Keratinocyte (primary cell): Measurements from ENCODE around the gene GSDMA. TPM values are rescaled to one million over a fixed set of nuclear protein-coding genes. Genes with fewer than 3 reads are reported as not detected.

ENCODE experiments used
- DNase-seq: peaks from one replicate; pipeline ENCODE4 v3.0.0-alpha.2; 2011; ENCODE audit warnings: low read depth, missing footprints, low spot score
- FAIRE-seq: peaks from 2 replicates; lab custom pipeline; 2011; peaks lifted over from hg19 to GRCh38; lab: Jason Lieb, UNC
- H2AFZ ChIP-seq: 2 replicates; pipeline ENCODE4 v1.6.0; 2012; ENCODE audit warnings: low read length, control low read depth, inconsistent platforms; ENCODE audit not compliant: control insufficient read depth
- H3K27ac ChIP-seq: 2 replicates; pipeline ENCODE4 v1.5.1; 2011; ENCODE audit warnings: low read length; ENCODE audit not compliant: control insufficient read depth, insufficient read depth
- H3K27me3 ChIP-seq: 3 replicates; pipeline ENCODE4 v1.6.0; 2011; ENCODE audit warnings: low read length; ENCODE audit not compliant: control insufficient read depth, insufficient read depth; ENCODE audit errors: extremely low read depth
- H3K36me3 ChIP-seq, 2 experiments: 2 replicates in 1 of 2; 3 replicates in 1 of 2; pipeline ENCODE4 v1.5.1; 2011; ENCODE audit warnings: low read length in 2 of 2, mild to moderate bottlenecking in 1 of 2; ENCODE audit not compliant: control insufficient read depth in 2 of 2, insufficient read depth in 2 of 2; ENCODE audit errors: extremely low read depth in 1 of 2
- H3K4me1 ChIP-seq: 3 replicates; pipeline ENCODE4 v1.5.1; 2011; ENCODE audit warnings: low read length; ENCODE audit not compliant: control insufficient read depth, insufficient read depth; ENCODE audit errors: extremely low read depth
- H3K4me2 ChIP-seq: 3 replicates; pipeline ENCODE4 v1.6.0; 2011; ENCODE audit warnings: low read depth, low read length; ENCODE audit not compliant: control insufficient read depth, insufficient read depth; ENCODE audit errors: extremely low read depth
- H3K4me3 ChIP-seq, 3 experiments: fragments of 200-600 bp in 1 of 3; sonication (generic) in 1 of 3; 2 replicates in 2 of 3; 3 replicates in 1 of 3; pipeline ENCODE4 v1.5.1; 2011 to 2016; ENCODE audit warnings: low read length in 3 of 3, mild to moderate bottlenecking in 3 of 3, control low read depth in 2 of 3, inconsistent platforms in 1 of 3, low read depth in 1 of 3, mixed read lengths in 1 of 3, mixed run types in 1 of 3, moderate library complexity in 1 of 3; ENCODE audit not compliant: control insufficient read depth in 2 of 3, insufficient read depth in 2 of 3; ENCODE audit errors: extremely low read depth in 1 of 3
- H3K79me2 ChIP-seq: 2 replicates; pipeline ENCODE4 v1.6.0; 2012; ENCODE audit warnings: low read length; ENCODE audit not compliant: control insufficient read depth, insufficient read depth
- H3K9ac ChIP-seq: 3 replicates; pipeline ENCODE4 v1.6.0; 2011; ENCODE audit warnings: low read length; ENCODE audit not compliant: control insufficient read depth, insufficient read depth; ENCODE audit errors: extremely low read depth
- H3K9me1 ChIP-seq: 3 replicates; pipeline ENCODE4 v1.6.0; 2011; ENCODE audit warnings: low read length; ENCODE audit not compliant: control insufficient read depth, insufficient read depth; ENCODE audit errors: extremely low read depth
- H3K9me3 ChIP-seq: 2 replicates; pipeline ENCODE4 v1.5.1; 2012; ENCODE audit warnings: low read depth, low read length; ENCODE audit not compliant: control insufficient read depth
- H4K20me1 ChIP-seq: 3 replicates; pipeline ENCODE4 v1.6.0; 2011; ENCODE audit warnings: low read length; ENCODE audit not compliant: control insufficient read depth, insufficient read depth; ENCODE audit errors: extremely low read depth
- EZH2 ChIP-seq: IDR thresholded peaks from one replicate; pipeline ENCODE4 v1.6.1; 2012; ENCODE audit warnings: inconsistent platforms, mild to moderate bottlenecking, low read length, moderate library complexity
- dilution Hi-C: fragments of 300-500 bp; cut with MboI; formaldehyde crosslinking; loops from one replicate; pipeline ENCODE4 v1.7.0; 2020; ENCODE audit warnings: low sequenced_read_pairs; ENCODE audit not compliant: extremely low pct_ligation_motif_present
- polyA plus RNA-seq, 5 experiments: library from polyadenylated mRNA; depleted of rRNA in 3 of 5; stranded (reverse) in 3 of 5; stranded (forward) in 1 of 5; unstranded in 1 of 5; fragments of >200 nt; gene quantifications; 1 replicate in 1 of 5; 2 replicates in 3 of 5; 3 replicates in 1 of 5; pipeline versions ENCODE4 v1.2.1 to v1.2.3, GENCODE V29; 2011 to 2012; ENCODE audit warnings: missing spikeins in 2 of 5, low read depth in 1 of 5, low replicate concordance in 1 of 5
- TF ChIP-seq, protein P1 (sequence below), 3 experiments: IDR thresholded peaks in 1 of 3; conservative IDR thresholded peaks in 1 of 3; optimal IDR thresholded peaks in 1 of 3; 2 replicates in 2 of 3; 3 replicates in 1 of 3; pipeline versions ENCODE3 to v1.5.1; 2011; ENCODE audit warnings: low read length in 3 of 3, mild to moderate bottlenecking in 3 of 3, moderate library complexity in 2 of 3, control low read depth in 1 of 3, inconsistent platforms in 1 of 3; ENCODE audit not compliant: insufficient read depth in 2 of 3; ENCODE audit errors: extremely low read depth in 1 of 3

Gene GSDMA
- polyA plus RNA-seq, 1 donor (not counting 4 experiments of a cell fraction or from before 2014, with no cell fraction given): 5.0 TPM

DNA sequence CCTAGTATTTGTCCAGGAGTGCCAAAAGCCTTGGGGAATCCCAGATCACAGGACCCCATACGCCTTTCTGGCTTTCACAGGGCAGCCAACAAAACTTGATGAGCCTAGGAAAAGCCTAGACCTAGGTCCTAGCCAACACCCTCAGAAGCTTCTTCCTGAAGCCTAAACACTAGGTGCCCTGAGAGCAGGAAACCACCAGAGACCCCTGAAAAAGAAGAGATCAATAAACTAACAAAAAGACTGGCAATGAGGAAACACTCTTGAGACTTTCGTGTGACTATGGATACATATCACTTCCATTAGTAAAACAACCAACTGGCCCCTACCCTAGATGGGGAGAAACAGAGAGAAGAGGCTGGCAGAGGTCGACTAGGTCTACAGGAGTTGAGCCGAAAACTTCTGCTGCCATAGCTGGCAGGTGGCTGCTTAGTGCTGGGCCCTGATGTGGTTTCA, 36.6 kb upstream of the GSDMA start:
- Histone ChIP-seq H3K9me1 (peaks cover 6% of the 10 kb centered on the region), H3K9me3 (no peaks in the 10 kb centered on the region), H3K4me2 (peak overlapping the region; percentile 67), H4K20me1 (peaks cover 4% of the 10 kb centered on the region), H3K4me1 (peaks cover 40% of the 10 kb centered on the region), H3K27me3 (no peaks in the 10 kb centered on the region), H3K27ac (no peak overlapping the region), H3K9ac (peak overlapping the region; percentile 78), H3K79me2 (peaks cover 23% of the 10 kb centered on the region), H2AFZ (no peak overlapping the region), H3K4me3 (peak overlapping the region; percentile 74 to 78 (median 74)), H3K36me3 (peaks cover 18 to 19% of the 10 kb centered on the region in 2 experiments)
- dilution Hi-C loops: no loop called here
- FAIRE-seq: no peak
- TF ChIP-seq, protein P1, sequence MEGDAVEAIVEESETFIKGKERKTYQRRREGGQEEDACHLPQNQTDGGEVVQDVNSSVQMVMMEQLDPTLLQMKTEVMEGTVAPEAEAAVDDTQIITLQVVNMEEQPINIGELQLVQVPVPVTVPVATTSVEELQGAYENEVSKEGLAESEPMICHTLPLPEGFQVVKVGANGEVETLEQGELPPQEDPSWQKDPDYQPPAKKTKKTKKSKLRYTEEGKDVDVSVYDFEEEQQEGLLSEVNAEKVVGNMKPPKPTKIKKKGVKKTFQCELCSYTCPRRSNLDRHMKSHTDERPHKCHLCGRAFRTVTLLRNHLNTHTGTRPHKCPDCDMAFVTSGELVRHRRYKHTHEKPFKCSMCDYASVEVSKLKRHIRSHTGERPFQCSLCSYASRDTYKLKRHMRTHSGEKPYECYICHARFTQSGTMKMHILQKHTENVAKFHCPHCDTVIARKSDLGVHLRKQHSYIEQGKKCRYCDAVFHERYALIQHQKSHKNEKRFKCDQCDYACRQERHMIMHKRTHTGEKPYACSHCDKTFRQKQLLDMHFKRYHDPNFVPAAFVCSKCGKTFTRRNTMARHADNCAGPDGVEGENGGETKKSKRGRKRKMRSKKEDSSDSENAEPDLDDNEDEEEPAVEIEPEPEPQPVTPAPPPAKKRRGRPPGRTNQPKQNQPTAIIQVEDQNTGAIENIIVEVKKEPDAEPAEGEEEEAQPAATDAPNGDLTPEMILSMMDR (optimal IDR thresholded peaks at IDR 0.05 in 1 of 3, IDR thresholded peaks at IDR 0.05 in 1 of 3, conservative IDR thresholded peaks at IDR 0.05 in 1 of 3; ENCODE audit: extremely low read depth in 1 of 3, insufficient read depth in 2 of 3, low read length in 3 of 3): no peak
- TF ChIP-seq EZH2: no peak
- no peak for DNase-seq

DNA sequence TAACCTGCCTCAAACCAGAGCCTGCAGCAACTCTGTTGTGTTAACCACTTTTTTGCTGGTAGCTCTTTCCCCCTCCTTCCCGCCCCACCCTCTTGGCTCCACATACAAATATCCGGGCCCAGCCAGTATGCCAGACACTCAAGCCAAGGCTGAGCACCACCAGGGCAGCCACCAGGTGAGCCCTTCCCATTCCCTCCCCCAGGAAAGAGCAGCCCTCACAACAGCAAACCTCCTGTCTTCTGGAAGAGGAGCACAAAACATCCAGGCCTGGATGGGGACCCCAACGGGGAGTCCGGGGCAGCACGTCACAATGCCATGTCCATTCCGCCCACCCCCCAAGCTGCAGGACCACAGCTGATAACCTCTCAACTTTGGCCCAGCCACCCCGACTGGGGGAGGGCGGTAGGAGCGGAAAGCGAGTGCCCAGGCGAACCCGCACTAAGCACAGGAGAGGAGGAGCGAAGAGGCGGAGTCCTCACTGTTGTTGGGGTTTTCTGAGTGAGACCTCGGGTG, 36.2 kb upstream of the GSDMA start:
- Histone ChIP-seq H2AFZ (peak overlapping the region; percentile 16), H3K9ac (peak overlapping the region; percentile 78), H3K9me1 (peaks cover 6% of the 10 kb centered on the region), H3K36me3 (peaks cover 15 to 17% of the 10 kb centered on the region in 2 experiments), H3K9me3 (no peaks in the 10 kb centered on the region), H3K4me2 (peak overlapping the region; percentile 67), H3K79me2 (peaks cover 23% of the 10 kb centered on the region), H3K4me1 (peaks cover 40% of the 10 kb centered on the region), H3K4me3 (peak overlapping the region; percentile 74 to 78 (median 74)), H3K27ac (peak overlapping the region; percentile 63), H4K20me1 (peaks cover 4% of the 10 kb centered on the region), H3K27me3 (no peaks in the 10 kb centered on the region)
- TF ChIP-seq, protein P1 (optimal IDR thresholded peaks at IDR 0.05 in 1 of 3, IDR thresholded peaks at IDR 0.05 in 1 of 3, conservative IDR thresholded peaks at IDR 0.05 in 1 of 3; ENCODE audit: extremely low read depth in 1 of 3, insufficient read depth in 2 of 3, low read length in 3 of 3): no peak
- no peak for TF ChIP-seq EZH2
- DNase-seq (no peak), FAIRE-seq (no peak)
- dilution Hi-C loops: no loop called here
